Activated T-cell treated with anti-CD3 and anti-CD28 coated beads for 1 hour (primary cell): ENCODE measurements around the gene HEYL.

Experiments used
- DNase-seq: peaks from one replicate; pipeline ENCODE4 v3.0.0-alpha.2; 2020; ENCODE audit warnings: low read depth

The HEYL gene

GRCh38 chr1:39639305-39640130 is at the start of gene HEYL:
TSS of gene HEYL (minus strand) at chr1:39639643. CDS start at chr1:39639625, 18 bp downstream.
- DNase-seq, result peak; percentile 52

- DNase-seq, result no peak
Measured at GRCh38 chr1:39689214-39689613, 49.8 kb upstream of the HEYL start.

- DNase-seq, result no peak
Measured at GRCh38 chr1:39688706-39689105, 49.3 kb upstream of the HEYL start.

- DNase-seq, result no peak
Measured at GRCh38 chr1:39687243-39687642, 47.8 kb upstream of the HEYL start.

- DNase-seq, result no peak
Measured at GRCh38 chr1:39685071-39685470, 45.6 kb upstream of the HEYL start.

GRCh38 chr1:39684313-39684664 is 44.8 kb upstream of the HEYL start:
- no peak for DNase-seq

GRCh38 chr1:39683591-39684312 is 44.3 kb upstream of the HEYL start:
- peak; percentile 36 for DNase-seq

- DNase-seq, result no peak
Measured at GRCh38 chr1:39681999-39682398, 42.6 kb upstream of the HEYL start.

- DNase-seq, result no peak
Measured at GRCh38 chr1:39681294-39681693, 41.9 kb upstream of the HEYL start.

GRCh38 chr1:39680751-39681150 is 41.3 kb upstream of the HEYL start:
- no peak for DNase-seq

GRCh38 chr1:39679821-39680220 is 40.4 kb upstream of the HEYL start:
- no peak for DNase-seq

- DNase-seq, result no peak
Measured at GRCh38 chr1:39678889-39679288, 39.4 kb upstream of the HEYL start.

- no peak for DNase-seq
Measured at GRCh38 chr1:39677645-39678044, 38.2 kb upstream of the HEYL start.

GRCh38 chr1:39676948-39677548 is 37.6 kb upstream of the HEYL start:
- DNase-seq, result no peak

- DNase-seq, result no peak
Measured at GRCh38 chr1:39675220-39675619, 35.8 kb upstream of the HEYL start.

- DNase-seq, result no peak
Measured at GRCh38 chr1:39673215-39673614, 33.8 kb upstream of the HEYL start.

GRCh38 chr1:39672551-39672947 is 33.1 kb upstream of the HEYL start:
- DNase-seq, result no peak

- DNase-seq, result no peak
Measured at GRCh38 chr1:39671793-39672550, 32.5 kb upstream of the HEYL start, which contains the start of gene NT5C1A. TSS of gene NT5C1A (minus strand) at chr1:39672107. CDS start at chr1:39672038, 69 bp downstream.

- DNase-seq, result no peak
Measured at GRCh38 chr1:39671433-39671792, 32.0 kb upstream of the HEYL start.

- DNase-seq, result no peak
Measured at GRCh38 chr1:39670689-39671088, 31.2 kb upstream of the HEYL start.

GRCh38 chr1:39668894-39669293 is 29.5 kb upstream of the HEYL start:
- DNase-seq, result no peak

GRCh38 chr1:39668111-39668510 is 28.7 kb upstream of the HEYL start:
- DNase-seq, result no peak
